ENCODE data around the gene SLC7A6. TPM values are rescaled to one million over a fixed set of nuclear protein-coding genes. Genes with fewer than 3 reads are reported as not detected.

SLC7A6 gene
- total RNA-seq, 1 experiment from 2014 or later: 28.5 TPM

DNA sequence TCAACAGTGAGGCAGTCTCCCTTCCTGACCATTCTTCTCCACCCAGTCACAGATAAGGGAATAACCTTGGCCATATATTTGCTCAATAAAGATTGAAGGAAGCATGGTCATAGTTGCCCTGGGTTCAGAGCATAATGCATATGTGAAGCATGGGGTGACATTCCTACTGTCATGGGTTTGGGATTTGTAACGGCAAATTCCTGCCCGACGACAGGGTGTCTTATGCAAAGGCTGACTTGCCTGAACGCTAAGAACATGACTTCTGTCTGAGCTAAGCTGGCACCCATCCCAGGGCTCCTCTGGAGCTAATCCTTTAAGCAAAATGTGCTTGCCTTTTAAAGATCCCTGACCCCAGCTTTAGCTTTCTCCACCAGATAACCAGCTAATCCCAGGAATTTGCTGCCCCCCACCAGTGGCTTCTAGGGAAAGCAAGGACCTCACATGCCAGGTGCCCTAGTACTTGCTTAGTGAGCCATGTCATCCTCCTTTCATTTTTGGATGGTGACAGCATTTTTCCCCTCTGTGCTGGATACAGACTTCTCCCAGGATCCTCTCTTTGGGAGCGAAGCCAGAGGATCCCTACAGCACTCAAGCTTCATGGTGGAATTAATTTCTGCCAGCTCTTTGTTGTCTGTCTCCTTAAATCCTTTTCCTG, 34.7 kb downstream of the SLC7A6 start:
- no peak for TF ChIP-seq POLR2A (IDR thresholded peaks at IDR 0.05; ENCODE audit: borderline replicate concordance, extremely low read depth, insufficient read depth, insufficient read length)
- no peak for TF ChIP-seq POLR2AphosphoS5 (IDR thresholded peaks at IDR 0.05; ENCODE audit: low read depth, low read length)
- no peak for TF ChIP-seq SIN3A (IDR thresholded peaks at IDR 0.05; ENCODE audit: low read depth)
- no peak for TF ChIP-seq JUND (IDR thresholded peaks at IDR 0.05)
- TF ChIP-seq, protein P1, sequence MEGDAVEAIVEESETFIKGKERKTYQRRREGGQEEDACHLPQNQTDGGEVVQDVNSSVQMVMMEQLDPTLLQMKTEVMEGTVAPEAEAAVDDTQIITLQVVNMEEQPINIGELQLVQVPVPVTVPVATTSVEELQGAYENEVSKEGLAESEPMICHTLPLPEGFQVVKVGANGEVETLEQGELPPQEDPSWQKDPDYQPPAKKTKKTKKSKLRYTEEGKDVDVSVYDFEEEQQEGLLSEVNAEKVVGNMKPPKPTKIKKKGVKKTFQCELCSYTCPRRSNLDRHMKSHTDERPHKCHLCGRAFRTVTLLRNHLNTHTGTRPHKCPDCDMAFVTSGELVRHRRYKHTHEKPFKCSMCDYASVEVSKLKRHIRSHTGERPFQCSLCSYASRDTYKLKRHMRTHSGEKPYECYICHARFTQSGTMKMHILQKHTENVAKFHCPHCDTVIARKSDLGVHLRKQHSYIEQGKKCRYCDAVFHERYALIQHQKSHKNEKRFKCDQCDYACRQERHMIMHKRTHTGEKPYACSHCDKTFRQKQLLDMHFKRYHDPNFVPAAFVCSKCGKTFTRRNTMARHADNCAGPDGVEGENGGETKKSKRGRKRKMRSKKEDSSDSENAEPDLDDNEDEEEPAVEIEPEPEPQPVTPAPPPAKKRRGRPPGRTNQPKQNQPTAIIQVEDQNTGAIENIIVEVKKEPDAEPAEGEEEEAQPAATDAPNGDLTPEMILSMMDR (IDR thresholded peaks at IDR 0.05 in 2 of 3, conservative IDR thresholded peaks at IDR 0.05 in 1 of 3; ENCODE audit: borderline replicate concordance in 1 of 3, insufficient read depth in 1 of 3, low read depth in 2 of 3, low read length in 2 of 3): no peak
- no peak for TF ChIP-seq TCF7L2 (IDR thresholded peaks at IDR 0.05; ENCODE audit: borderline replicate concordance, extremely low read depth, insufficient read depth, insufficient read length)
- no peak for TF ChIP-seq CEBPB (IDR thresholded peaks at IDR 0.05; ENCODE audit: low read depth)
- TF ChIP-seq, protein P2, sequence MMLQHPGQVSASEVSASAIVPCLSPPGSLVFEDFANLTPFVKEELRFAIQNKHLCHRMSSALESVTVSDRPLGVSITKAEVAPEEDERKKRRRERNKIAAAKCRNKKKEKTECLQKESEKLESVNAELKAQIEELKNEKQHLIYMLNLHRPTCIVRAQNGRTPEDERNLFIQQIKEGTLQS (IDR thresholded peaks at IDR 0.05): no peak
- TF ChIP-seq, protein P3, sequence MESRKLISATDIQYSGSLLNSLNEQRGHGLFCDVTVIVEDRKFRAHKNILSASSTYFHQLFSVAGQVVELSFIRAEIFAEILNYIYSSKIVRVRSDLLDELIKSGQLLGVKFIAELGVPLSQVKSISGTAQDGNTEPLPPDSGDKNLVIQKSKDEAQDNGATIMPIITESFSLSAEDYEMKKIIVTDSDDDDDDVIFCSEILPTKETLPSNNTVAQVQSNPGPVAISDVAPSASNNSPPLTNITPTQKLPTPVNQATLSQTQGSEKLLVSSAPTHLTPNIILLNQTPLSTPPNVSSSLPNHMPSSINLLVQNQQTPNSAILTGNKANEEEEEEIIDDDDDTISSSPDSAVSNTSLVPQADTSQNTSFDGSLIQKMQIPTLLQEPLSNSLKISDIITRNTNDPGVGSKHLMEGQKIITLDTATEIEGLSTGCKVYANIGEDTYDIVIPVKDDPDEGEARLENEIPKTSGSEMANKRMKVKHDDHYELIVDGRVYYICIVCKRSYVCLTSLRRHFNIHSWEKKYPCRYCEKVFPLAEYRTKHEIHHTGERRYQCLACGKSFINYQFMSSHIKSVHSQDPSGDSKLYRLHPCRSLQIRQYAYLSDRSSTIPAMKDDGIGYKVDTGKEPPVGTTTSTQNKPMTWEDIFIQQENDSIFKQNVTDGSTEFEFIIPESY (IDR thresholded peaks at IDR 0.05; ENCODE audit: extremely low read depth, insufficient replicate concordance, low read length): no peak
- TF ChIP-seq SRF (IDR thresholded peaks at IDR 0.05; ENCODE audit: low read depth): no peak
- TF ChIP-seq ELF1 (IDR thresholded peaks at IDR 0.05; ENCODE audit: borderline replicate concordance, low read depth): no peak
- no peak for TF ChIP-seq YY1 (IDR thresholded peaks at IDR 0.05; ENCODE audit: extremely low read depth, insufficient replicate concordance, low read depth, low read length)
- TF ChIP-seq FOSL1 (IDR thresholded peaks at IDR 0.05; ENCODE audit: low read depth): no peak
- TF ChIP-seq, protein P4, sequence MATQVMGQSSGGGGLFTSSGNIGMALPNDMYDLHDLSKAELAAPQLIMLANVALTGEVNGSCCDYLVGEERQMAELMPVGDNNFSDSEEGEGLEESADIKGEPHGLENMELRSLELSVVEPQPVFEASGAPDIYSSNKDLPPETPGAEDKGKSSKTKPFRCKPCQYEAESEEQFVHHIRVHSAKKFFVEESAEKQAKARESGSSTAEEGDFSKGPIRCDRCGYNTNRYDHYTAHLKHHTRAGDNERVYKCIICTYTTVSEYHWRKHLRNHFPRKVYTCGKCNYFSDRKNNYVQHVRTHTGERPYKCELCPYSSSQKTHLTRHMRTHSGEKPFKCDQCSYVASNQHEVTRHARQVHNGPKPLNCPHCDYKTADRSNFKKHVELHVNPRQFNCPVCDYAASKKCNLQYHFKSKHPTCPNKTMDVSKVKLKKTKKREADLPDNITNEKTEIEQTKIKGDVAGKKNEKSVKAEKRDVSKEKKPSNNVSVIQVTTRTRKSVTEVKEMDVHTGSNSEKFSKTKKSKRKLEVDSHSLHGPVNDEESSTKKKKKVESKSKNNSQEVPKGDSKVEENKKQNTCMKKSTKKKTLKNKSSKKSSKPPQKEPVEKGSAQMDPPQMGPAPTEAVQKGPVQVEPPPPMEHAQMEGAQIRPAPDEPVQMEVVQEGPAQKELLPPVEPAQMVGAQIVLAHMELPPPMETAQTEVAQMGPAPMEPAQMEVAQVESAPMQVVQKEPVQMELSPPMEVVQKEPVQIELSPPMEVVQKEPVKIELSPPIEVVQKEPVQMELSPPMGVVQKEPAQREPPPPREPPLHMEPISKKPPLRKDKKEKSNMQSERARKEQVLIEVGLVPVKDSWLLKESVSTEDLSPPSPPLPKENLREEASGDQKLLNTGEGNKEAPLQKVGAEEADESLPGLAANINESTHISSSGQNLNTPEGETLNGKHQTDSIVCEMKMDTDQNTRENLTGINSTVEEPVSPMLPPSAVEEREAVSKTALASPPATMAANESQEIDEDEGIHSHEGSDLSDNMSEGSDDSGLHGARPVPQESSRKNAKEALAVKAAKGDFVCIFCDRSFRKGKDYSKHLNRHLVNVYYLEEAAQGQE (IDR thresholded peaks at IDR 0.05; ENCODE audit: low read depth): no peak
- no peak for TF ChIP-seq RAD21 (IDR thresholded peaks at IDR 0.05; ENCODE audit: low read depth)
- no peak for TF ChIP-seq SP1 (IDR thresholded peaks at IDR 0.05; ENCODE audit: low read depth)
- TF ChIP-seq ZNF274 (IDR thresholded peaks at IDR 0.05; ENCODE audit: low read depth, low read length): no peak
- Histone ChIP-seq H2AFZ (ENCODE audit: low read depth, low read length, poor library complexity, severe bottlenecking) (no peak overlapping the region), H4K20me1 (ENCODE audit: insufficient read depth) (no peaks in the 10 kb centered on the region), H3K27ac (ENCODE audit: low read depth, low read length) (0 out of 2 replicates have a peak overlapping the region, but pooled peaks have one; percentile 10), H3K9me2 (ENCODE audit: insufficient read depth) (no peaks in the 10 kb centered on the region), H3K9me3 (ENCODE audit: control insufficient read depth in 1 of 2, insufficient read depth in 1 of 2, low read depth in 1 of 2, low read length in 2 of 2) (no peaks in the 10 kb centered on the region), H3K4me3 (replicated peaks in 1 of 2; ENCODE audit: low read depth in 1 of 2, low read length in 2 of 2) (no peak overlapping the region), H3K4me2 (ENCODE audit: low read length) (no peak overlapping the region), H3K4me1 (ENCODE audit: control insufficient read depth in 1 of 2, insufficient read depth in 2 of 2, low read length in 2 of 2) (no peaks in the 10 kb centered on the region), H3K79me2 (ENCODE audit: insufficient read depth, low read length) (peaks cover 7% of the 10 kb centered on the region; the same call in 1 of the 2 replicates), H3K9ac (ENCODE audit: low read length) (no peak overlapping the region), H3K27me3 (ENCODE audit: insufficient read depth, low read length) (no peaks in the 10 kb centered on the region), H3K36me3 (ENCODE audit: control insufficient read depth in 1 of 2, insufficient read depth in 2 of 2, low read length in 2 of 2) (peaks cover 35 to 78% of the 10 kb centered on the region in 2 experiments)
- no TSS peak for BruUV-seq (replicated peaks)
- DNase-seq (ENCODE audit: low read depth, low spot score): no peak
- intact Hi-C loops (cut with micrococcal nuclease): no loop called here
- CTCF ChIA-PET: no interaction called here
- no peak for ATAC-seq
- RAD21 ChIA-PET (ENCODE audit: low non-redundant PET in 1 of 2, low total read pairs in 2 of 2, uncharacterized antibody in 2 of 2, unreplicated experiment in 2 of 2): no interaction called here
- POLR2A ChIA-PET: no interaction called here

Data from HCT116 (cell line).